Activated naive CD8-positive, alpha-beta T cell treated with anti-CD3 and anti-CD28 coated beads for 36 hours (primary cell): ENCODE results near the gene GP2. TPM values are rescaled to one million over a fixed set of nuclear protein-coding genes. Genes with fewer than 3 reads are reported as not detected.
"Not testable (repeated sequence)": the region's sequence is repeated elsewhere in the genome, so short reads cannot be mapped to it uniquely, and the experiment has no call there.

Experiments used
- DNase-seq: peaks from one replicate; pipeline ENCODE4 v3.0.0; 2021
- H3K27ac Mint-ChIP-seq: one replicate; pipeline ENCODE4 v1.8.0; 2022; ENCODE audit warnings: mild to moderate bottlenecking, moderate library complexity, mixed read lengths
- H3K27me3 Mint-ChIP-seq: one replicate; pipeline ENCODE4 v1.8.0; 2022; ENCODE audit warnings: mild to moderate bottlenecking, mixed read lengths
- H3K36me3 Mint-ChIP-seq: one replicate; pipeline ENCODE4 v1.8.0; 2021; ENCODE audit warnings: mild to moderate bottlenecking, mixed read lengths
- H3K4me1 Mint-ChIP-seq: one replicate; pipeline ENCODE4 v1.8.0; 2021; ENCODE audit warnings: mixed read lengths
- H3K4me3 Mint-ChIP-seq: one replicate; pipeline ENCODE4 v1.8.0; 2022; ENCODE audit warnings: mild to moderate bottlenecking, moderate library complexity, mixed read lengths
- H3K9me3 Mint-ChIP-seq: one replicate; pipeline ENCODE4 v1.8.0; 2022; ENCODE audit warnings: mixed read lengths
- total RNA-seq, 2 experiments: library from RNA; stranded (reverse); gene quantifications; one replicate each; pipeline ENCODE4 v1.2.3, GENCODE V29; 2021

GP2 gene
- total RNA-seq, 2 experiments from 2014 or later = not detected

DNA sequence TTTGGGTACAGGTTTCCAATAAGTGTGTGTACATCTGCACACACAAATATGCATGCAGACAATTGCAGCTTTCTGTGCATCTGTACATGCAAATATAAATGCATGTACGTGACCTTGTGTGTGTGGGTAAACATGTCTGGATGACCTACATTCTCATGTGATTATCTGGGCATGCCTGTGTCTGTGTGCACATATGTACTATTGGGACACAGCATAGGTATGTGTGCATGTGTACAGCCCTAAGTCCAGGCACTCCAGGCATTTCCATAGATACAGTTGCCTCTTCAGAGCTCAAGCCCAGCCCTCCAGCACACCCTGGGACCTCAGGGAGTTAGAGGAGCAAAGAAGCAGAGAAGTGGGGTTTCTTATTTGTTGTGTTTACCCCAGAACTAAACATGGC, 7.1 kb upstream of the GP2 start:
- no peak for DNase-seq

DNA sequence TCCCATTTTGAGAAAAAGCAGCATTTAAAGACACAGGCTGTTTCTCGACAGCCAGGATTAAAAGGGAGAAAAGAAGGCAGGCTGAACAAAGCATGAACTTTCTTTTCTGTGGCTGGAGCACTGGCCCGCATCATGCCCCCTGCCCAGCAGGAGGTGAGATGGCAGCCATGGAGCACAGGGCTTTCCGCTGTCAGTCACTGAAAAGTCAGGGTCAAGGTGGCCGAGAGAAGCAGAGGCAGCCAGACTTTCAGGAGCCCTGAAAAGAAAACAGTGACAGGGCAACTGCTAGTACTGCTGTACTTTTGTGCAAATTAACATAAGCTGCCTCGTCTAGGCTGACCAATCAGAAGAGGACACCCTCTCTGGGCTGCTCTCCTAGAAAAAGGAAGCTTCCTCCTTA, 5.8 kb upstream of the GP2 start:
- no peaks in the 10 kb centered on the region for H3K27me3 Mint-ChIP-seq
- H3K4me1 Mint-ChIP-seq = no peaks in the 10 kb centered on the region
- H3K9me3 Mint-ChIP-seq = no peaks in the 10 kb centered on the region
- H3K27ac Mint-ChIP-seq = no peak overlapping the region
- DNase-seq = no peak
- H3K4me3 Mint-ChIP-seq = no peak overlapping the region
- H3K36me3 Mint-ChIP-seq = no peaks in the 10 kb centered on the region

More for the DNA sequence above, 7.1 kb upstream of the GP2 start:
- H3K27ac Mint-ChIP-seq = no peak overlapping the region
- H3K9me3 Mint-ChIP-seq = no peaks in the 10 kb centered on the region
- no peak overlapping the region for H3K4me3 Mint-ChIP-seq
- H3K4me1 Mint-ChIP-seq = no peaks in the 10 kb centered on the region
- no peaks in the 10 kb centered on the region for H3K36me3 Mint-ChIP-seq
- H3K27me3 Mint-ChIP-seq = no peaks in the 10 kb centered on the region

DNA sequence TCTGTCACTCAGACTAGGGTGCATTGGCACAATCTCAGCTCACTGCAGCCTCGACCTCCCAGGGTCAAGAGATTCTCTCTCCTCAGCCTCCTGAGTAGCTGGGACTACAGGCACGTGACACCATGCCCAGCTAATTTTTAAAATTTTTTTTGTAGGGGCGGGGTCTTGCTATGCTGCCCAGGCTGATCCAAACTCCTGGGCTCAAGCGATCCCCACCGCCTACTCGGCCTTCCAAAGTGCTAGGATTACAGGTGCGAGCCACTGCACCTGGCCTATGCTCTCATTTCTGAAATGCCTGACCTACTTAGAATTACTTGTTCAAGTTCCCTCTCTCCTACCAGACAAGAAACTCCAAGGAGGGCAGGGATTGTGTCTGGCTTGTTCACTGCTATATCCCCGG, 5.1 kb upstream of the GP2 start:
- Mint-ChIP-seq H3K9me3 (no peaks in the 10 kb centered on the region), H3K4me3 (no peak overlapping the region), H3K4me1 (no peaks in the 10 kb centered on the region), H3K36me3 (no peaks in the 10 kb centered on the region), H3K27me3 (no peaks in the 10 kb centered on the region), H3K27ac (no peak overlapping the region)
- no peak for DNase-seq

DNA sequence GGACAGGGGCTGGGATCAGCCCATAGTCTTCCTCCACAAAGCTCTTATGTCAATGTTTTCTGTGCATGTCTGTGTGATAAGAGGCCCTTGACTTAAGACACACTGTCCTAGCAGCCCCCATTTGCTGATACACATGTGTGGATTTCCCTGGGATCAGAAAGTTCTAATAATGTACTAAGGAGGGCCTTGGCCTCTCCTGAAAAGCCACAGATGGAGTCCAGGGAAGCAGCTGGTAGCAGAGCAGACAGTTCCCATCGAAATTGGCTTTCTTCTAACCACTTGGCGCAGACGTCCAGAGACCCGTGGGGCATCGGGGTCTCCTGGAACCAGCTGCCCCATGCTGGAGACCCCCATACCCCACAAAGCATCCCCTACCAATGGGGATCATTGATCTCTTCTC, 4.3 kb upstream of the GP2 start:
- Mint-ChIP-seq H3K36me3 (no peaks in the 10 kb centered on the region), H3K27me3 (no peaks in the 10 kb centered on the region), H3K4me3 (no peak overlapping the region), H3K27ac (no peak overlapping the region), H3K9me3 (no peaks in the 10 kb centered on the region), H3K4me1 (no peaks in the 10 kb centered on the region)
- DNase-seq = no peak

DNA sequence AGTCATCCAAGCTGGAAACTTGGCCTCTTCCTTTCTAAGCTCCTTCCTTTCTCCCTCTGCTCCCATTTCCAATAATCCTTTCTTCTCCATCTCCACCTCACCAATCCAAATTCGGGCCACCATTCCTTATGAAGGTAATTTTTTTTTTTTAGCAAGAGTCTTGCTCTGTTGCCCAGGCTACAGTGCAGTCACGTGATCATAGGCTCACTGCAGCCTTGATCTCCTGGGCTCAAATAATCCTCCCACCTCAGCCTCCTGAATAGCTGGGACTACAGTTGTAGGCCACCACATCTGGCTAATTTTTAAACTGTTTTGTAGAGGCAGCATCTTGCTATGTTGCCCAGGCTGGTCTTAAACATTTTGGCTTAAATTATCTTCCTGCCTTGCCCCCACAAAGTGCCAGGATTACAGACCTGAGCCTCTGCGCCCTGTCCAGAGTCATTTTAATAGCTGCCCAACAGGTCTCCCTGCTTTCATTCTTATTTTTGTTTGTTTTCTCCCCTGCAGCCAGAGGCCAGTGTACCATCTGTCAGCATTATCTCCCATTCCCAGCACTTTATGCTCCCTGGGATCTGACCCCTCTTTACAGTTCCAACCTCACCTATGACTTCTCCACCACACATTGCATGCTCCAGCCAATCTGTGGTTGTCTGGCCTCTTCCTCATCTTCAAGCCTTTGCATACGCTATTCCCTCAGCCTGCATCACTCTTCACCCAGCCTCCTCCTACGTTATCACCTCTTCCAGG, 2.3 kb upstream of the GP2 start:
- Mint-ChIP-seq H3K27me3 (no peaks in the 10 kb centered on the region), H3K4me1 (no peaks in the 10 kb centered on the region), H3K36me3 (no peaks in the 10 kb centered on the region), H3K27ac (no peak overlapping the region), H3K4me3 (no peak overlapping the region), H3K9me3 (no peaks in the 10 kb centered on the region)
- DNase-seq = no peak

DNA sequence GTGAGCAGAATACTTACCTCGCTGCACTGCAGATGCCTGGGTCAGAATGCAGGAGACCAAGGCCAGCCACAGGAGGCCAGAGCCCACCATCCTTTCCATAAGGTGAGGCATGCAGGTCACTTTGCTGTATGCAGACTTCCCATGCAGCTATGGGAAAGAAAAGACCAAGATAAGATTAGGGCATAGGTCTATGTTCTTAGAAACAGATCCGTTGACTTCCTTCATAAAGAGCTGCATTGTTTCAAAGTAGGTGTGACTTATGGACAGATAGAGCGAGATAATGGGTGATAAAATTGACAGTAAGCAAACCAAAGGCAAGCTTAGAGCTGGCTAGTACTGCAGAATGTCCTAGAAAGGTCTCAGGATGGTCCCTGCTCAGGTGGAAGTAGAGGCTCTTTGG, 992 bp downstream of the GP2 start:
- DNase-seq = no peak
- no peaks in the 10 kb centered on the region for H3K4me1 Mint-ChIP-seq
- no peaks in the 10 kb centered on the region for H3K36me3 Mint-ChIP-seq
- no peak overlapping the region for H3K4me3 Mint-ChIP-seq
- H3K27ac Mint-ChIP-seq = no peak overlapping the region
- H3K27me3 Mint-ChIP-seq = no peaks in the 10 kb centered on the region
- no peaks in the 10 kb centered on the region for H3K9me3 Mint-ChIP-seq

DNA sequence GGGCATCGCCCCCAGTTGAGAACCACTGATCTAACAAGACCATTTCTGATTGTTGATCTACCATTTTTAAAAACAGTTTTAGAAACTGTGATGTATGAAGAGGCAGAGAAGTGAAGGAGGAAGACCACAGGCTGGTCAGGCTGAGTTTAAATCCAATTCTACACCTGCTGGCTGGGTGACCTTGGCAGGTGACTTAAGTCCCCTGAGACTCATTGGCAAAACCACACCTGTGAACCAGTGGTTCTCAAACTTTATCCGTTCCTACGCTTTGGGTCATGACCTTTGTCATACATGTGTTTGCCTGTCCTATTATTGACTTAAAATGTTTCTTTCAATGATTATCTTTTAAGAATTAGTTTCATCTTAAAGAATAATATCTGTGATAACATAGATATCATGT, 2.3 kb downstream of the GP2 start:
- Mint-ChIP-seq H3K27me3 (no peaks in the 10 kb centered on the region), H3K9me3 (no peaks in the 10 kb centered on the region), H3K36me3 (no peaks in the 10 kb centered on the region), H3K4me1 (no peaks in the 10 kb centered on the region), H3K4me3 (no peak overlapping the region), H3K27ac (no peak overlapping the region)
- no peak for DNase-seq

DNA sequence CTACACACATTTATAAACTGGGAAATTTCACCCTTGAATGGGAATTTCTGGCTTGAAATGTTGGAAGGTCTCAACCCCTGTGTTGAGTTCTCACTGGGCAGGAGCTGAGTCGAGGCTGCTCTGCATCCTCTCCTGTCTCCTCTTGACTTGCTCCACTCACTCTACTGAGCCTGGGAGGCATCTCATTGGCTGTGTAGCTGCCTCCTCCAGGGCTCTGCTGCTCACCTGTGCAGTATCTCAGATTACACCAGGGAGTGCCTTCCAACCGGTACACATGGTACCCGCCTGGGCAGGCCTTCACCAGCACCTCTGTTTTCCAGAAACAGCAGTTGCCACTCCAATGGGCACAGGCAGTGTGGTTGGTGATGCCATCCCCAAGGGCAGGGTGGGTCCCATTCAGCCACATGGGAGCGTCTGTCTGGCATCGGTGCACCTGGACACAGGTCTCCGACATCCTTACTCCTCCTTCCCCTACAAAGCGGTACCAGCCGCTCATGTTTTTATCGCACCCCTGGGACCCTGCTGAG, 3.7 kb downstream of the GP2 start:
- no peaks in the 10 kb centered on the region for H3K9me3 Mint-ChIP-seq

DNA sequence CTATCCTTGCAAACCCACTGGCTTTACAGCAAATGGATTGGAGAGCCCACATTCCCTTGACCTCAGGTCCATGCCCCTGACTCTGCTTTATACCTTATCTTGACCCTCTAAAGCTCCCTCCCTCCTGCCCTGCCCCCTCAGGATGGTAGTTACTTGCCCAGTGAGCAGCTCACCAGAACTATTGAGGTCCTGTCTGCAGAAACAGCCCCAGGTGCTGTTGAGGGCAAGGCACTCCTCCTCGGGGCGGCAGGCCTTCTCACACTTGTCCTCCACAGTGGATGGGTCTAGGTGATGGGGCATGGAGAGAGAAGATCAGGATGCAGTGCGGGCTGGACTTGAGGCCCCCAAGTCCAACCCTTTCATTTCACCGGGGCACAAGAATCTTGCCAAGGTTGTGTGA, 4.6 kb downstream of the GP2 start:
- H3K4me3 Mint-ChIP-seq = no peak overlapping the region
- DNase-seq = no peak
- H3K27me3 Mint-ChIP-seq = no peaks in the 10 kb centered on the region
- H3K36me3 Mint-ChIP-seq = no peaks in the 10 kb centered on the region
- H3K27ac Mint-ChIP-seq = no peak overlapping the region
- H3K4me1 Mint-ChIP-seq = no peaks in the 10 kb centered on the region
- no peaks in the 10 kb centered on the region for H3K9me3 Mint-ChIP-seq

More for the DNA sequence above, 3.7 kb downstream of the GP2 start:
- H3K27ac Mint-ChIP-seq = no peak overlapping the region
- DNase-seq = no peak
- H3K36me3 Mint-ChIP-seq = no peaks in the 10 kb centered on the region
- H3K4me3 Mint-ChIP-seq = no peak overlapping the region
- no peaks in the 10 kb centered on the region for H3K4me1 Mint-ChIP-seq
- no peaks in the 10 kb centered on the region for H3K27me3 Mint-ChIP-seq

DNA sequence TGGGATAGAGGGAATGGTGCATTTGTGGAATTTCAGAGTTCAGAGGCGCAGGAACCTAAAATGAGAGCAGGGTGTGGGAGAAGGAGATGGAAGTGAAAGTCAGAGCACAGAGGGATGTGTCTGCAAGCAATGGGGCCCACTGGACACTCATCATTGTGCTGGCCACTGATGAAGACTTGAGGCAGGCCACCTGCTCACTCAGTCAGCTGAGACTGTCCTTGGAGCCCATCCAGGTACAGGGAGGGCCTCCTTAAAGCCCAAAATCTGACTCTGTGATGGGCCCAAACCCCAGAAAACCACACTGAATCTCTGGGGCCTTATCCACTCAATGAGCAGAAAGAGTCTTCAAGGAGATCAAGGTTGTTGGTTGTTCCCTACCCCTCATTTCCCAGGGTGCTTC, 5.6 kb downstream of the GP2 start:
- no peak overlapping the region for H3K4me3 Mint-ChIP-seq
- H3K27me3 Mint-ChIP-seq = no peaks in the 10 kb centered on the region
- no peak for DNase-seq
- no peaks in the 10 kb centered on the region for H3K4me1 Mint-ChIP-seq
- H3K36me3 Mint-ChIP-seq = no peaks in the 10 kb centered on the region
- no peaks in the 10 kb centered on the region for H3K9me3 Mint-ChIP-seq
- no peak overlapping the region for H3K27ac Mint-ChIP-seq

DNA sequence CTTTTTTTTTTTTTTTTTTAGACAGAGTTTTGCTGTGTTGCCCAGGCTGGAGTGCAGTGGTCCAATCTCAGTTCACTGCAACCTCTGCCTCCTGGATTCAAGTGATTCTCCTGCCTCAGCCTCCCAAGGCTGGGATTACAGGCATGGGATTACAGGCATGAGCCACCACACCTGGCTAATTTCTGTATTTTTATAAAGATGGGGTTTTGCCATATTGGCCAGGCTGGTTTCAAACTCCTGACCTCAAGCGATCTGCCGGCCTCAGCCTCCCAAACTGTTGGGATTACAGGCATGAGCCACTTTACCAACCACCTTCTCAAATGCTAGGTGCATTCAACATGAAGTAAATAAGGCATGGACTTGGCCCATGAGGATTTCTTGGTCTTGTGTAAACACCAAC, 6.3 kb downstream of the GP2 start:
- not testable (repeated sequence) for H3K27ac Mint-ChIP-seq, H3K27me3 Mint-ChIP-seq, H3K4me1 Mint-ChIP-seq, H3K4me3 Mint-ChIP-seq, DNase-seq, H3K9me3 Mint-ChIP-seq, H3K36me3 Mint-ChIP-seq

DNA sequence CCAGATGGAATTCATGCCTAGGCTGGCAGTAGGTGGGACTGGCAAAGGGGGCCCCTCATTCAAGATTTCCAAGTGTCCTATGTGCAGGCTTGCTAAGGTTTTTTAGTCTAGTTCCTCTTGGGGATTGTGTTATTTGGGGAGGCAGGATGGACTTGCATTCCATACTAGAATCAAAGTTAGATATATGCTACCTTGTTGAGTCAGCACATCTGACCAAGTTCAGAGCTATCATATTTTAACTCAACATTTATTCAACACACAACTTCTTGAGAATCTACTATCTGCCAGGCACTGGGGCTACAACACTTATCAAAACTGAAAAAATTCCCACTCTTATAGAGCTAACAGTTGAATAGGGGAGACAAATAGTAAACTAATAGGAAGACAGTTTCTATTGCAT, 6.7 kb downstream of the GP2 start:
- no peak overlapping the region for H3K27ac Mint-ChIP-seq
- no peaks in the 10 kb centered on the region for H3K36me3 Mint-ChIP-seq
- H3K27me3 Mint-ChIP-seq = no peaks in the 10 kb centered on the region
- H3K9me3 Mint-ChIP-seq = no peaks in the 10 kb centered on the region
- DNase-seq = no peak
- H3K4me1 Mint-ChIP-seq = no peaks in the 10 kb centered on the region
- no peak overlapping the region for H3K4me3 Mint-ChIP-seq

DNA sequence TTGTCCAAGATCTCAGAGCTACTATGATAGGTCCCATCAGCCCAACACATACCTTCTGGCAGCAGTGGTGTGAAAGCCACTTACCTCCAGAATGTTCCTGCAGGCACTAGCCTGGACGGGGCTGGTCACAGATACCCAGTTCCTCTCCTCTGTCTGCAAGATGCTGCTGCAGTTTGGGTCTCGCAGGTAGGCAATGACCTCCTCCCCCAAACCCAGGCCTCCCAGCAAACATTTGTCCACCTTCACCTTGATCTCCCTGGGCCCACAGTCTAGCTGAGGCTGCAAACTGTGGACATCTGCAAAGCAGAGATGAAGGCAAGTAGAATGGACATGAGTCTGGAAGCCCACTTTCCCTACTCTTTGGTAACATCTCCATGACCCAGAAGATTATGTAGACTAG, 7.1 kb downstream of the GP2 start:
- H3K9me3 Mint-ChIP-seq = no peaks in the 10 kb centered on the region
- no peak overlapping the region for H3K4me3 Mint-ChIP-seq
- no peak overlapping the region for H3K27ac Mint-ChIP-seq
- DNase-seq = no peak
- no peaks in the 10 kb centered on the region for H3K27me3 Mint-ChIP-seq
- H3K4me1 Mint-ChIP-seq = no peaks in the 10 kb centered on the region
- no peaks in the 10 kb centered on the region for H3K36me3 Mint-ChIP-seq

DNA sequence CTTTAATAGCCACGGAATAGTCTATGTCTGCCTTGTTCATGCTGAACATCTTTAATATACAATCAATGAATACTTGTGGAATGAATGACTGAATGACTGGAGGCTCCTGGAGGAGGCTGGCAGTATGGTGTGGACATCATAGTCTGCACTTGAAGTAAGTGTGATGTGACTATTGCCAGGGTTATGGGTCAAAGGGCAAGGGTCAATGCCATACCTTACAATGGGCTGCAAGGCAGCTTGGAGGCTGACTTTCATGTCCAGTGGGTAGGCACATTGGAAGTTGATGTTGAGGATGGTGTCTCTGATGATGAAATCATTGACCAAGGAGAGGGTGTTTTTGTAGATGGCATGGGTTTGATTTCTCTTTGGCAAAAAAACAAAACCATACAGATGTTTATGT, 7.9 kb downstream of the GP2 start:
- Mint-ChIP-seq H3K27ac (no peak overlapping the region), H3K36me3 (no peaks in the 10 kb centered on the region), H3K4me1 (no peaks in the 10 kb centered on the region), H3K27me3 (no peaks in the 10 kb centered on the region), H3K4me3 (no peak overlapping the region), H3K9me3 (no peaks in the 10 kb centered on the region)
- no peak for DNase-seq

DNA sequence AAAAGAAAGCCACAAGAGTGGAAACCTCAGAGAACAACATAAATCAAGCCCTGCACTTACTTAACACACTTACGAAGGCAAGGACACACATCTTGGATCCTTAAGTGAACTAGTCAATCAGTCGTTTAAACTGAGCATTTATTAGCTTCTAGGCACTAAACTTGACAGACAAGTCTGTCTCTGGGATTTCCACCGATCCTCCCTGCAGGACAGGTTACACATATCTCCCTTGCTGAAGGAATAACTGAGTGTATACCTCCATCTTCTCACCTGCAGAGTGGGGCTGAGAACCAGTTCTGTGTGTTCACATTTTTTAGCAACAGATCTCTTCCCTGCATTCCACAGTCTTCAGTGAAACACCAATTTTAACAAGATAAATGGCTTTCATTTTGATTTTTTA, 8.9 kb downstream of the GP2 start:
- H3K9me3 Mint-ChIP-seq = no peaks in the 10 kb centered on the region
- no peak overlapping the region for H3K4me3 Mint-ChIP-seq
- no peaks in the 10 kb centered on the region for H3K4me1 Mint-ChIP-seq
- no peak overlapping the region for H3K27ac Mint-ChIP-seq
- no peak for DNase-seq
- no peaks in the 10 kb centered on the region for H3K27me3 Mint-ChIP-seq
- H3K36me3 Mint-ChIP-seq = no peaks in the 10 kb centered on the region

DNA sequence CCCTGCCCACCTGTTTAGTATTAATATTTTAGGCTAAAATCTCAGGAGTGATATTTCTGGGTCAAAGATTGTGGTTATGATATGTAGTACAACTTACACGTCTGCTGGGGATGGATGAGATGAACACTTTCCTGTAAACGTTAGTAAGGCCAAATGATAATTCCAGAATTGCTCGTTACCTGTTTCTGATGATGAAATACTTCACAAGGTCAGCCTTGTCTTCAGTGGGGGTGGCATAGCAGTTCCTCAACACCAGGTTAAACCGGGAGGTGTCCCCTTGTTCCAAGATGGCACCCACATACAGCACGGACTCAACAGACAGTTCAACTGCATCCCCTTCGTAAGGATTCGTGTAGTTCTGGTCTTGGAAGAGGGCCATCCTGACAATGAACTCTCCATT, 9.3 kb downstream of the GP2 start:
- Mint-ChIP-seq H3K27me3 (no peaks in the 10 kb centered on the region), H3K9me3 (no peaks in the 10 kb centered on the region), H3K4me3 (no peak overlapping the region), H3K36me3 (no peaks in the 10 kb centered on the region), H3K27ac (no peak overlapping the region), H3K4me1 (no peaks in the 10 kb centered on the region)
- DNase-seq = no peak
